ENCODE results near the gene ARHGAP40. TPM values are rescaled to one million over a fixed set of nuclear protein-coding genes. Genes with fewer than 3 reads are reported as not detected.

ARHGAP40 gene
- total and polyA plus RNA-seq, 9 of the 15 experiments (the other 6 are each of a cell fraction or from before 2014, with no cell fraction given): not detected

- TF ChIP-seq HEY1 (CRISPR knock-in tag; IDR thresholded peaks at IDR 0.05; ENCODE audit: borderline replicate concordance): no peak
- no peak for TF ChIP-seq SREBF1 (IDR thresholded peaks at IDR 0.05; ENCODE audit: borderline replicate concordance, low read depth, low read length)
- no peak for TF ChIP-seq STAT6 (CRISPR knock-in tag; IDR thresholded peaks at IDR 0.05)
- TF ChIP-seq CEBPB (tag; IDR thresholded peaks at IDR 0.05): no peak
- TF ChIP-seq ZNF561 (CRISPR knock-in tag; conservative IDR thresholded peaks at IDR 0.05): no peak
- peak; percentile 19; the same call in 1 of the 2 replicates for TF ChIP-seq PKNOX1 (IDR thresholded peaks at IDR 0.05)
- no peak for TF ChIP-seq MEF2D (tag; conservative IDR thresholded peaks at IDR 0.05; ENCODE audit: low read depth)
- no peak for TF ChIP-seq RNF2 (IDR thresholded peaks at IDR 0.05)
- no peak for TF ChIP-seq ZNF77 (CRISPR knock-in tag; IDR thresholded peaks at IDR 0.05)
- TF ChIP-seq RBM25 (IDR thresholded peaks at IDR 0.05; ENCODE audit: low read depth, low read length, severe bottlenecking): no peak
- no peak; the same call in 1 of the 2 replicates for TF ChIP-seq CREB3L1 (IDR thresholded peaks at IDR 0.05; ENCODE audit: borderline replicate concordance, low read depth)
- no peak for TF ChIP-seq THAP12 (CRISPR knock-in tag; IDR thresholded peaks at IDR 0.05)
- TF ChIP-seq SRSF1 (IDR thresholded peaks at IDR 0.05; ENCODE audit: low read depth, low read length): no peak
- no peak for TF ChIP-seq TCF7 (IDR thresholded peaks at IDR 0.05; ENCODE audit: borderline replicate concordance)
- no peak for TF ChIP-seq ZKSCAN8 (CRISPR knock-in tag; IDR thresholded peaks at IDR 0.05)
- no peak; the same call in 1 of the 2 replicates for TF ChIP-seq FOXP1 (CRISPR knock-in tag; IDR thresholded peaks at IDR 0.05)
- peak; percentile 36; the same call in 1 of the 2 replicates for TF ChIP-seq E2F5 (CRISPR knock-in tag; IDR thresholded peaks at IDR 0.05)
- TF ChIP-seq FOXK1 (CRISPR knock-in tag; IDR thresholded peaks at IDR 0.05; ENCODE audit: borderline replicate concordance): no peak
- TF ChIP-seq PHF20 (IDR thresholded peaks at IDR 0.05; ENCODE audit: partially characterized antibody): no peak
These were observed 44.6 kb downstream of the ARHGAP40 start (continued) for GRCh38 chr20:38645980-38646858.

Data from K562 (cell line).